A673 (cell line): ENCODE results near the gene EXOC4.

ENCODE experiments used
- EZH2 ChIP-seq: fragments of 200-600 bp; sonication (generic); IDR thresholded peaks from 2 replicates; pipeline ENCODE4 v1.6.1; 2017; ENCODE audit warnings: borderline replicate concordance, low read depth, mild to moderate bottlenecking, mixed read lengths, antibody characterized with exemption, low read length; ENCODE audit not compliant: poor library complexity, severe bottlenecking
- TF ChIP-seq, protein P1 (sequence below): fragments of 300-800, 200-600 bp; sonication (generic); conservative IDR thresholded peaks from 2 replicates; pipeline ENCODE4 v1.5.1; 2017; ENCODE audit warnings: low read depth, mild to moderate bottlenecking, antibody characterized with exemption, low read length, moderate library complexity, mixed read lengths

DNA sequence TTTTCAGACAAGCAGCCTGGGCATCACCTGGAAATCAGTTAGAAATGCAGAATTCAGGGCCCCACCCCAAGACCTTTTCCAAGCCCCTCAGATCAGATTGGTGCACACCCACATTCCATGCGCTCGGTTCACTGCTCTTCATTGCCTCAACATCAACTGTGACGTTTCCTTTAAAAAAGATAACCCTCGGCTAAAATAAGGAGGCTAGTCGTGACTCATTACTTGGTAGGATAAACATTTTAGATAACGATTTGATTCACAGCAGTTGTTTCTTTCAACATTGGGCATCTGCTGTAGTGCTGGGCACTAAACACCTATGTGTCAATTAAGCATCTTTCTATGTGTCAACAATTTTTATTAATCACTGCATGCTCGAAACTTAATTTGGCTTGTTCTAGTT lies 683.2 kb downstream of the EXOC4 start:
- TF ChIP-seq, protein P1, sequence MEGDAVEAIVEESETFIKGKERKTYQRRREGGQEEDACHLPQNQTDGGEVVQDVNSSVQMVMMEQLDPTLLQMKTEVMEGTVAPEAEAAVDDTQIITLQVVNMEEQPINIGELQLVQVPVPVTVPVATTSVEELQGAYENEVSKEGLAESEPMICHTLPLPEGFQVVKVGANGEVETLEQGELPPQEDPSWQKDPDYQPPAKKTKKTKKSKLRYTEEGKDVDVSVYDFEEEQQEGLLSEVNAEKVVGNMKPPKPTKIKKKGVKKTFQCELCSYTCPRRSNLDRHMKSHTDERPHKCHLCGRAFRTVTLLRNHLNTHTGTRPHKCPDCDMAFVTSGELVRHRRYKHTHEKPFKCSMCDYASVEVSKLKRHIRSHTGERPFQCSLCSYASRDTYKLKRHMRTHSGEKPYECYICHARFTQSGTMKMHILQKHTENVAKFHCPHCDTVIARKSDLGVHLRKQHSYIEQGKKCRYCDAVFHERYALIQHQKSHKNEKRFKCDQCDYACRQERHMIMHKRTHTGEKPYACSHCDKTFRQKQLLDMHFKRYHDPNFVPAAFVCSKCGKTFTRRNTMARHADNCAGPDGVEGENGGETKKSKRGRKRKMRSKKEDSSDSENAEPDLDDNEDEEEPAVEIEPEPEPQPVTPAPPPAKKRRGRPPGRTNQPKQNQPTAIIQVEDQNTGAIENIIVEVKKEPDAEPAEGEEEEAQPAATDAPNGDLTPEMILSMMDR, result no peak
- TF ChIP-seq EZH2, result no peak
